Mammary epithelial cell (primary cell): ENCODE data around the gene BOD1L1.

Experiments
- CTCF ChIP-seq, 2 donors: IDR thresholded peaks in 1 of 2; conservative IDR thresholded peaks in 1 of 2; 2 replicates each; pipeline ENCODE4 v1.5.1; 2011 to 2012; ENCODE audit warnings: inconsistent platforms in 2 of 2, low read length in 2 of 2, mild to moderate bottlenecking in 2 of 2, control low read depth in 1 of 2, low read depth in 1 of 2; ENCODE audit not compliant: insufficient read depth in 1 of 2; ENCODE audit errors: extremely low read depth in 1 of 2
- EZH2 ChIP-seq: IDR thresholded peaks from 2 replicates; pipeline ENCODE4 v1.6.1; 2012; ENCODE audit warnings: low read length, inconsistent platforms, borderline replicate concordance

- TF ChIP-seq CTCF (conservative IDR thresholded peaks at IDR 0.05 in 1 of 2, IDR thresholded peaks at IDR 0.05 in 1 of 2; ENCODE audit: extremely low read depth in 1 of 2, insufficient read depth in 1 of 2, low read depth in 1 of 2, low read length in 2 of 2) (no peak), EZH2 (peak; percentile 89)
Observed at GRCh38 chr4:13546941-13547484, 80.5 kb downstream of the BOD1L1 start.
